GM19193 (cell line): ENCODE measurements around the gene ATP8A2.

ENCODE experiments used
- POLR2A ChIP-seq: IDR thresholded peaks from 4 replicates; pipeline ENCODE4 v1.6.1; 2011; ENCODE audit not compliant: insufficient read depth, insufficient read length; ENCODE audit errors: extremely low read depth

The ATP8A2 gene

DNA sequence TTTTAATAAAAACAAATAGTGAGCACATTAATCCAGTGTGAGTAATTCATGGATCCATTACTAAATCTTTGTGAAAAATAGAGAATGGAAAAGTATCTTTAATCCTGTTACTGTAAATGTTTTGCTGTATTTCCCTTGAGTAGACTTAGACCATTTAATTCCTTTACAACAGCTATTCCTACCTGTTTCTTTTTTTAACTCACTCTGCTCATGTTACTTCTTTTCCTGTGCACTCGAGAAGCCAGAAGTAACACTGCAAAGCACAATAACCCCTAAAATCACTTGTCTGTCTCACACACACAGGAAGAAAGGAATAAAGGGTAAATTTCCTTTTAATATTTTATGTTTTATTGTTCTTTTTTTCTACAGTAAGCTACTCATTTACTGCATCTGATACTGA, 435.8 kb downstream of the ATP8A2 start:
- no peak for TF ChIP-seq POLR2A

DNA sequence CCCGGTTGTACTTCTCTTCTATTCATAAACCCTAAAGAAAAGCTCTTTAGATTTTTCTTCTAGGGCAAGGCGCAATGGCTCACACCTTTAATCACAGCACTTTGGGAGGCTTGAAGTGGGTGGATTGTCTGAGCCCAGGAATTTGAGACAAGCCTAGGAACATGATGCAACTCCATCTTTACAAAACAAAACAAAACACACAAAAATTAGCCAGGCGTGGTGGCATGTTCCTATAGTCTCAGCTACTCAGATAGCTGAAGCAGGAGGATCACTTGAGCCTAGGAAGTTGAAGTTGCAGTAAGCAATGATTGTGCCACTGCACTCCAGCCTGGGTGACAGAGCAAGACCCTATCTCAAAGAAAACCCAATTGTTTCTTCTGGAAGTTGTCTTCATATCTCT, 439.7 kb downstream of the ATP8A2 start:
- no peak for TF ChIP-seq POLR2A

DNA sequence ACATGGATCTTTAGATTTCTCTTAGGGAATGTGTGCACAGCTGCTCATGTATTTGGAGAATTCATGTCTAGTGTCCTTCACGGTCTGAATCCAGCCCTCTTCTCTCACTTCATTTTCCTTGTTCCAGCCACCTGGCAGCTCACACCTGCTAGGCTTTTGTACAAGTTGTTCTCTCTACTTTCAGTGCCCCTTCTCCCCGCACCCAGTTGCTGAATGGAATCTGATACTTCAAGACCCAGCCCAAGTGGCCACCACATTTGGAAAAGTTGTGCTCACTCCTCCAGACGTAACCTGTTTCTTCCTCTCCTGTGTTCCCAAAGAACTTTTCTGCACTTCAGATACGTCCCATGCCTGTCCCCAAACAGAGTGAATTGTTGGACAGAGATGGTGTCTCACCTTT, 444.5 kb downstream of the ATP8A2 start:
- TF ChIP-seq POLR2A = no peak

DNA sequence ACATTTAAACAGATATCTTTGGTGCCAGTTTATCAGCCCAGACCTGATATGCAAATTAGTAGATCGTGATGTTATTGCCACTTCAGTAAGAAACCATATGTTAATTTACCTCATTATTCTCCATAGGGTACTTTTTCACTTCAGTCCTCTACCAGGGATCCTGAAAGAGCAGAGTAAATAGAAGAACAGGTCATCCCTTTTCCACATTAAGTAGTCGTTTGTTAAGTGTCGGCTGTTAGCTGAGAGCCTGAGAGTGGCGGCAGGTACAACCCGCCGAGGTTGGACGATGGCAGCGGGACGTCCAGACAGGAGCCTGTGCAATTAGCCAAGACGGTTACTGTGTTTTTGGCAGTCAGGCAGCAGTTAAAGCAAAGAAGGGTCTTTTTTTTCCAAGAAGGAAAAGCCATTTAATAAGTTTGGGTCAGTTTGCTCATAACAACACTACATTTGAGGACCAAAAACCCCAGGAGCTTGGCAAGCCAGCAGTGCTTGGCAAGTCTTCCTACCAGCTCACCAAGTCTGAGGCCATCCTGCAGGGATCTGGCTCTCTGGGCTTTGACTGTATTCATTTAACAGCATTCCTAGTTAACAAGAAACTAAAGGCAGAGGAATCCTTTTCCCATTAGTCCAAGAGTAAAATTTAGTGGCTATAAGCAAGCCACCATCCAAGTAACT, 448.2 kb downstream of the ATP8A2 start:
- no peak for TF ChIP-seq POLR2A

DNA sequence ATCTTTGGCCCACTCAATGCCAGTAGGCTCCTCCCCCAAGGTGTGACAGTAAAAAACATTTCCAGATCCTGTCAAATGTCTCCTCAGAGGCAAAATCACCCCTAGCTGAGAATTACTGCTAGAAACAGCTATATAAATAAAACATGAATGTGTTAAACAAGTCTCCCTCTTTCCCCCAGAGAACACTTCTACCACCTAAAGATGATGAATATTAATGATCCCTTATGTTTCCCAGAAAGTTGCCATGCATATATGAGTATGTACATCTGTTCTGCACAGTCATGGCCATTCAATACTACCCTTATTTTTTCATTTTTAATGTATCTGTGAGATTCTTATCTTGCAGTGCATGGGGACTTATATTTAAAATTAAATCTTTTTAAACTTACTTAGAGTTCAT, 450.0 kb downstream of the ATP8A2 start:
- no peak for TF ChIP-seq POLR2A

DNA sequence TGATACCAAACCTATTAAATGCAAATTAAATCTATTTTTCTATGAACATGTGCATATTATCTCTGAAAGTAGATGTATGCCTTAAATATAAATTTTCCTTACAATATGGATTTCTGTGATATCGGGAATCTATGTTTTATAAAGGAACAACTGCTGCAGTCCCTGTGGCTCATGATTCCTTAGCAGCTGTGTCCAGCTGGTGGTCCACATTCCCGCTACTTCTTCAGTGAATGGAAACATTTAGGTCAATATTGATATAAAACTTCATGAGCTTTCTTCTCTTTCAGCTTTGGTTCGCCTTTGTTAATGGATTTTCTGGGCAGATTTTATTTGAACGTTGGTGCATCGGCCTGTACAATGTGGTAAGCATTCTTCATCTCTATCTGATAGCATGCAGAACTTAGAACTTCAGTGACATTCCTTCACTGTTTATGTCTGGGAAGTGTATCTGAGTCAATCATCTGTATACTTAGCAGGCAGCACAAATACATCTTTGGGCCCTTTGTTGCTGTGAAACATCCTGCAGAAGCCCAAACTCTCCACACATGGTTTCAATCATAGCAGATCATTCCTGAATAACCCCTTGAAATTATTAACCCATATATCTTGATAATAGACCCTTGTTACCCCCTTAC, 456.2 kb downstream of the ATP8A2 start:
- no peak for TF ChIP-seq POLR2A

DNA sequence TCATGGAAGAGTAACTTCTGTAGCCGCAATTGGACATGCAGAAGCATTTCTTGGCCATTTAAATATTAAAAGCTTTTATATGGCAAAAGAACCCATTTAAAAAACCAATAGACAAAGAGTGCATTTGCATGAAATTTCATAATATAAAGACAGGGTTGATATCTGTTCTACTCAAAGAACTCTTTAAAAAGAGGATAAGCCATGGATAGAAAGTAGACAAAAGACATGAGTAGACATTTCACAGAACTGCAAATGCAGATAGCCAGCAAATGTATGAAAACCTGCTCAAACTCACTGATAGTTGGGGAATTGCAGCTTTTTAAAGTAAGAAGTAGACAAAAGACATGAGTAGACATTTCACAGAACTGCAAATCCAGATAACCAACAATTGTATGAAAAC, 462.0 kb downstream of the ATP8A2 start:
- TF ChIP-seq POLR2A = no peak

DNA sequence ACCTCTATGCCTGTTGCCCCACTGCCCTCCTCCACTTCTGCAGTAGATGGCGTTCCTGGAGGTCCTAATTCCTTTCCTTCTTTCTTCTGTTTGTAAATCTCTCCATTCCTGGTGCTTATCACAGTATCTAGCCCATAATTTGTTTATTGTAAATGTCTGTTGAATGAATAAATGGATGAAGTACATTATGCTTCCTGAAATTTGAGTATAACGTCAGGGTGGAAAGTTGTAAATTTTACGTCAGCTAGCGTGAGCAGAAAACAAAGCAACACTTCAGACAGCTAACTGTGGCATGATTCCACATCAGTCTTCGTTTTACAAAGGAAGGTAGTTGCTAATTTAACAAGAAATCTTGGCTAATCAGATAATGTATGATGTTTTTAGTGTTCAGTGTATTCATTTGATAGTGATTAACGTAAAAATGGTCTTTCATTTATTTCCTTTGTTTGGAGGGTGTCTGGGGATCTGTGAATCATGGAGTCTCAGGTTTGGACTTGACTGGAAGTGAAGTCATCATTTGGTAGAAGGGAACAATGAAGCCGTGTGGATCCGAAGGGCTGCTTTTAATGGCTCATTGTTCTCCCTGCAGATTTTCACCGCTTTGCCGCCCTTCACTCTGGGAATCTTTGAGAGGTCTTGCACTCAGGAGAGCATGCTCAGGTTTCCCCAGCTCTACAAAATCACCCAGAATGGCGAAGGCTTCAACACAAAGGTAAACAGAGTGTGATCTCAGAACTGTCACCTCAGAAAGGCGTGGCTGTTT, 465.0 kb downstream of the ATP8A2 start:
- TF ChIP-seq POLR2A = no peak

DNA sequence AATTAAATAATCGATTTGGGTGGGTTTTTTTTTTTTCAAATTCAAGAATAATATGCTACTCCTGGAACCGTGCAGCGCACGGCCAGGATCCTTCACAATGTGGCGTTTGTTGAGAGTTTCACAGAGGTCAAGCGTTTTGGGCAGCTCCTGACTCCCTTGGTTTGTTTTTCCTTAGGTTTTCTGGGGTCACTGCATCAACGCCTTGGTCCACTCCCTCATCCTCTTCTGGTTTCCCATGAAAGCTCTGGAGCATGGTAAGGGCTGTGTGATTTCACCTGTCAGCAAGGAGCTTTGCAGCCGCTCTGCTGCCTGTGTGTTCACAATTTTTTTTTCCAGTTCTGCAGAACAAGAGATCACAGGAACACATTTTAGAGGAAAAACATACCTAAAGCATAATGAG, 467.6 kb downstream of the ATP8A2 start:
- no peak for TF ChIP-seq POLR2A

DNA sequence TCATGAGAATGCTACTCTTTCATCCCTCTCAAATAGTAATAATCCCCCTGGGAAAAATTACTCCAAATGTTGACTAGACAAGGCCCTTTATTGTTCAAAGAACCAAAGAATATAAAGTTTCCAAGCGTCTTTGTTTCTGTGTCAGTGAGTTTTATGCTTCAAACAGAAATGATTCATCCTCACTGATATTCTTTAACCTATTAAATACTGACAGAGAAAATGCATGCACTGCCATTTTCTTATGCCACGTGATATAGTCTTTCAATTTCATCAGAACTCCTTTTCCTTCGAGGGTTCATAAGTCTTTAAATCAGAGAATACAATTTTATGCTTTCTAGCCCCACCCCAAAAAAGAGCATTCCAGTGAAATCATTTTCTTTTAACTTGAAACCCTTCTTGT, 468.5 kb downstream of the ATP8A2 start:
- no peak for TF ChIP-seq POLR2A

DNA sequence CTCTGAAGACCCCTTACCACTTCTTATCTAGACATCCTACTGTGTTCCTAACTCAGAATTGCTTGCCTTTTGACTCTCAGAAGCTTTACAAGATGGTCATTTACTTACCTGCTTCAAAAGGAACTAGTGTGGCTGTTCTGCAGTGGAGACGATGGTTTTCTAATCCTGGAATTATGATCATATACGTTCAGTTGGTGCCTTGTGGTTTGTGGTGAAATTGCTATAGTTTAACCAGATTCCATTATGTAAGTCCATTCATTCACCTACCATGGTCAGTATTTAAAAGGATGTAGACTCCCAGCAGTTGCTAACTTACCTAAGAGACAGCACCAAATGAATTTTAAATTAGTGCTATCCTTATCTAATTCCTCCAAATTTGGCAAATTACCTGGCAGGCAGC, 469.2 kb downstream of the ATP8A2 start:
- TF ChIP-seq POLR2A = no peak

DNA sequence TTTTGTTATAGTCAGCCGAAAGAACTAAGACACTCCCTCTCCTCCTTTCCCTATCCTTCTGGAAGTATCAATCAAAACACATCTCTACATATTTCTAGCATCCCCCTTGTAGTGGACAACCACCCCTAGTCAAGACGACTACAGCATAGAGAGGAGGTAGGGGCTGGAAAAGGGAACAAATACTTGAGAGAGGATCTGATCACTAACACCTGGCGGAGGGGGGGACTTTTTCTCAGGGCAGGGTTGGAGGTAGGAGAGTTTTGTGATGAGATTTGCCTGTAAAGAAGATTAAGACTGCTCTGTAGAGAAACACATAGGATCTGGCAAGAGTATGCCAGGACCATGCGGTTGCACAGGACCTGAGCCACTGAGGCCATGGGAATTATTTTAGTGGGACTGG, 471.9 kb downstream of the ATP8A2 start:
- TF ChIP-seq POLR2A = no peak

DNA sequence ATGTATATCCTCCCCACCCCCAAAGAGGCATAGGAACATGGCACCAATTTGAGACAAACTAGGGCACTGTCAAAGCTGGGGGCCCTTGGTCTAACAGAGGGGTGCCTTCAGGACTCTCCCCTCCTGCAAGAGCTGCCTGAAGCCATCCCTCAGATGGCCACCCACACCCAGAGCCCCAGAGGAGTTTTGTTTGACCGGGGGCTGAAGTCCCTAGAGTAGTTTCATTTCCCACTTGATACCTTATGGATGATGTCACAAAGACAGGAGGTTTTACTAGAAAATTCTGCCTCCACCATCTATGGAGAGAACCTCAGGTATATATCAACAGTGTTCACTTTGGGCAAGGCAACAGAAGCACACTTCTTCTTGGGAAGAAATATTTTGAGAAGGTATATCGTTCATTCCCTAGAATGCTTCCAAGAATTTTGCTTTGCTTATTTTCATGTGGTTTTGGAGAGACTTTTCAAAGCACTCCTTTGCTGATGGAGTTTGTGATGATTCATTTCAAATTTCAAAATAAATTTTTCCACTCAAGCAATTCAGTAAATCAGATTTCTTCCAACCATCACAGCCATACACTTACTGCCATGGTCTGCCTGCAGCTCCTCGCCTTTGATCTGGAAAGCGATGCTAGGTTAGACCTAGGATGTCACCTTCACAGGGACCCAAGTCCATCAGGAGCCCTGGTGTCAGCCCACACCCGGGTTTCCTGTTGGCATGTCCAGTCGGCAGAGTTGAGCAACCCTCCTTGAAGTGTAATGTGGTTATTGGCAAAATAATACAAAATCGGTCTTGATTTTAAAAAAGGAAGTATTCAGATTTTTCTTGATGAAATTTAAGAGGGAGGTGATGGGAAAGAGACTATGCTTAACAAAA, 473.0 kb downstream of the ATP8A2 start:
- no peak for TF ChIP-seq POLR2A

DNA sequence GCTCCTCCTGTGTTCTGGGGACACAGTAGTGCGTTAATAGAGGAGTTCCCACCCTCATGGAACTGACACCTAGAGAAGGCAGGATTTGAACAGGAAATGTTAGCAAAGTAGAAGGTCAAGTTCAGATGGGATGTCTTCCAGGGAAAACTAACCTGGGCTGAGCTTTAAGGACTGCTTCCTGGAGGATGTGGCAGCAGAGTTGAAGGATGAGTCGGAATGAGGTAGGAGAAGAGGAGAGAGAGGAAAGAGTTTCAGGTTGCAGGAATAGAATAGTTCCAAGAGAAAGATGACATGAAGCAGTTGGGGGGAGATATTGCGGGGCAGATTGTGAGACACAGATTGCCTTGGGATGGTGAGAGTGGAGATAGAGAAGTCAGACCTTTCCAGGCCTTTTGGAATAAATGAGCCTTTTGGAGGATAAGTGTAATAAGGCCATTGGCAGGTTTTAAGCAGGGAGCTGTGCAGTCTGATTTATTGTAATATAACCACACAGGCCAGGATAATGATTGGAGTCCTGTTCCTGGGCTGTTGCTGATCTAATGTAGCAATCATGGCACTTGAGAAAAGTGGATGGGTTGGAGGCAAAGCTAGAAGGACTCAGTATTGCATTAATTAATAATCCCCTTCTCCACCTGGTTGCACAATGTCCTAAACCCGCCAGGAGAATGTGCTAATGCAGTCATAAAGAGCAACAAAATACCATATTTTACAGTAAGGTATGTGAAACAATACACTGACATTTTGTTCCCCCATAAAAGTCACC, 474.6 kb downstream of the ATP8A2 start:
- TF ChIP-seq POLR2A = no peak
